ENCODE data around the gene MAD1L1. TPM values are rescaled to one million over a fixed set of nuclear protein-coding genes. Genes with fewer than 3 reads are reported as not detected.

Gene MAD1L1
- total and polyA plus RNA-seq, 2 of the 13 experiments (the other 11 are each of a cell fraction or from before 2014, with no cell fraction given) = 17.4 to 64.7 TPM

DNA sequence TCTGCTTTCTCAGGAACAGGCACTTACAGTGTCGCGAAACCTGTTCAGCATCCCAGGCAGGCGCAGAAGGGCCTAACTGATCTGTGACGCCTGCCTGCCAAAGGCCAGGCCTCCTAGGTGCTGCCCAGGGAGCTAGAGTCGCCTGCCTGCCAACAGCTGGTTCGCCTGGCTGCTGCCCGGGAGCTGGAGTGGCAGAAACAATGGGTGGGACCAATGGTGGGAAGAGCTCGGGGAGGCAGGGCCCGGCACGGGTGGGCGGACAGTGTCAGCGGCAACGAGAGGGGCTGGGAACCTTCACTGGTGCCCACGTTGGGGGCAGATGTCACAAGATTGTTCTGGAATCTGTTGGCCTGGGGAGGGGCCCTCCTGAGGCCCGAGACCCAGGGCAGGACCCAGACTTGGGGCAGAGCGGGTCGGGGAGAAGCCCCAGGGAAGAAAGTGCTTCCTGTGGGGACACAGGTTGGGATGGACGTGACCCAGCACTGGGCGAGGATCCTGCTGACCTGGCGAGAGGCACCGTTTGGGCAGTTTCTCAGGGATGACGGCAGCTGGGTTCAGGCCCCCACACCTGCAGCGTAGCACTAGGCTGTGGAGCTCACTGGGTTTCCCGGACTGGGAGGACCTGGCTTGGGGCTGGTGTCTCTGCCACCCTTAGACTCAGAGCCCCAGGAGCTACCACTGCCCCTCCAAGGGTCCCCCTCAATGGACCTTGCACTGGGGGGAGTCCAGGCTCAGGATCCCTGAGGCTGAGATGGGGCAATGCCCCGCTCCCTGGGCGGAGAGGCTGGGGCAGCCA, 380.8 kb downstream of the MAD1L1 start:
- Histone ChIP-seq H4K20me1 (ENCODE audit: insufficient read depth, low read length) (no peaks in the 10 kb centered on the region), H3K27ac (ENCODE audit: extremely low read length, insufficient read depth, low read length) (no peak overlapping the region), H2AFZ (ENCODE audit: low read length) (no peak overlapping the region), H3K4me1 (ENCODE audit: insufficient read depth, low read length) (no peaks in the 10 kb centered on the region), H3K79me2 (ENCODE audit: insufficient read depth, low read length) (no peaks in the 10 kb centered on the region), H3K9me3 (ENCODE audit: low read length) (no peaks in the 10 kb centered on the region), H3K36me3 (replicated peaks in 1 of 2; ENCODE audit: control insufficient read depth in 1 of 2, insufficient read depth in 2 of 2, low read length in 2 of 2) (no peaks in the 10 kb centered on the region), H3K4me3 (replicated peaks in 1 of 3; ENCODE audit: insufficient read depth in 1 of 3, low read depth in 2 of 3, low read length in 3 of 3) (no peak overlapping the region), H3K9ac (ENCODE audit: insufficient read depth, low read depth, low read length) (no peak overlapping the region), H3K27me3 (ENCODE audit: control insufficient read depth in 1 of 2, insufficient read depth in 2 of 2, low read length in 2 of 2) (no peaks in the 10 kb centered on the region), H3K4me2 (ENCODE audit: low read depth, low read length) (no peak overlapping the region)
- ATAC-seq (no peak), FAIRE-seq (no peak), DNase-seq (ENCODE audit: low spot score) (no peak)
- CTCF ChIA-PET (ENCODE audit: low intra/inter-chr PET ratio, low total read pairs) = no interaction called here
- in situ Hi-C loops (cut with HindIII; ENCODE audit: extremely low pct_ligation_motif_present, low pct_unique_long_range_greater_than_20kb) (no loop called here), intact Hi-C loops (cut with micrococcal nuclease; ENCODE audit: unreplicated experiment) (no loop called here)
- 97% methylated on average over 16 of the region's 26 CpGs for WGBS (ENCODE audit: low lambda C conversion rate)
- POLR2A ChIA-PET = no interaction called here
- BruUV-seq (replicated peaks) = no TSS peak
- TF ChIP-seq, protein P1, sequence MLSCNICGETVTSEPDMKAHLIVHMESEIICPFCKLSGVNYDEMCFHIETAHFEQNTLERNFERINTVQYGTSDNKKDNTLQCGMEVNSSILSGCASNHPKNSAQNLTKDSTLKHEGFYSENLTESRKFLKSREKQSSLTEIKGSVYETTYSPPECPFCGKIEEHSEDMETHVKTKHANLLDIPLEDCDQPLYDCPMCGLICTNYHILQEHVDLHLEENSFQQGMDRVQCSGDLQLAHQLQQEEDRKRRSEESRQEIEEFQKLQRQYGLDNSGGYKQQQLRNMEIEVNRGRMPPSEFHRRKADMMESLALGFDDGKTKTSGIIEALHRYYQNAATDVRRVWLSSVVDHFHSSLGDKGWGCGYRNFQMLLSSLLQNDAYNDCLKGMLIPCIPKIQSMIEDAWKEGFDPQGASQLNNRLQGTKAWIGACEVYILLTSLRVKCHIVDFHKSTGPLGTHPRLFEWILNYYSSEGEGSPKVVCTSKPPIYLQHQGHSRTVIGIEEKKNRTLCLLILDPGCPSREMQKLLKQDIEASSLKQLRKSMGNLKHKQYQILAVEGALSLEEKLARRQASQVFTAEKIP (CRISPR knock-in tag; IDR thresholded peaks at IDR 0.05; ENCODE audit: borderline replicate concordance) = no peak
- no peak for TF ChIP-seq HNRNPL (IDR thresholded peaks at IDR 0.05; ENCODE audit: low read depth, low read length)
- TF ChIP-seq ZNF274 (CRISPR knock-in tag; IDR thresholded peaks at IDR 0.05) = no peak
- TF ChIP-seq, protein P2, sequence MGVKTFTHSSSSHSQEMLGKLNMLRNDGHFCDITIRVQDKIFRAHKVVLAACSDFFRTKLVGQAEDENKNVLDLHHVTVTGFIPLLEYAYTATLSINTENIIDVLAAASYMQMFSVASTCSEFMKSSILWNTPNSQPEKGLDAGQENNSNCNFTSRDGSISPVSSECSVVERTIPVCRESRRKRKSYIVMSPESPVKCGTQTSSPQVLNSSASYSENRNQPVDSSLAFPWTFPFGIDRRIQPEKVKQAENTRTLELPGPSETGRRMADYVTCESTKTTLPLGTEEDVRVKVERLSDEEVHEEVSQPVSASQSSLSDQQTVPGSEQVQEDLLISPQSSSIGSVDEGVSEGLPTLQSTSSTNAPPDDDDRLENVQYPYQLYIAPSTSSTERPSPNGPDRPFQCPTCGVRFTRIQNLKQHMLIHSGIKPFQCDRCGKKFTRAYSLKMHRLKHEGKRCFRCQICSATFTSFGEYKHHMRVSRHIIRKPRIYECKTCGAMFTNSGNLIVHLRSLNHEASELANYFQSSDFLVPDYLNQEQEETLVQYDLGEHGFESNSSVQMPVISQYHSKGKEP (CRISPR knock-in tag; IDR thresholded peaks at IDR 0.05) = no peak
- no peak for TF ChIP-seq RBFOX2 (IDR thresholded peaks at IDR 0.05; ENCODE audit: low read depth, low read length)
- TF ChIP-seq HOXA5 (CRISPR knock-in tag; IDR thresholded peaks at IDR 0.05) = no peak
- no peak for TF ChIP-seq ZMYM2 (CRISPR knock-in tag; IDR thresholded peaks at IDR 0.05)
- TF ChIP-seq, protein P3, sequence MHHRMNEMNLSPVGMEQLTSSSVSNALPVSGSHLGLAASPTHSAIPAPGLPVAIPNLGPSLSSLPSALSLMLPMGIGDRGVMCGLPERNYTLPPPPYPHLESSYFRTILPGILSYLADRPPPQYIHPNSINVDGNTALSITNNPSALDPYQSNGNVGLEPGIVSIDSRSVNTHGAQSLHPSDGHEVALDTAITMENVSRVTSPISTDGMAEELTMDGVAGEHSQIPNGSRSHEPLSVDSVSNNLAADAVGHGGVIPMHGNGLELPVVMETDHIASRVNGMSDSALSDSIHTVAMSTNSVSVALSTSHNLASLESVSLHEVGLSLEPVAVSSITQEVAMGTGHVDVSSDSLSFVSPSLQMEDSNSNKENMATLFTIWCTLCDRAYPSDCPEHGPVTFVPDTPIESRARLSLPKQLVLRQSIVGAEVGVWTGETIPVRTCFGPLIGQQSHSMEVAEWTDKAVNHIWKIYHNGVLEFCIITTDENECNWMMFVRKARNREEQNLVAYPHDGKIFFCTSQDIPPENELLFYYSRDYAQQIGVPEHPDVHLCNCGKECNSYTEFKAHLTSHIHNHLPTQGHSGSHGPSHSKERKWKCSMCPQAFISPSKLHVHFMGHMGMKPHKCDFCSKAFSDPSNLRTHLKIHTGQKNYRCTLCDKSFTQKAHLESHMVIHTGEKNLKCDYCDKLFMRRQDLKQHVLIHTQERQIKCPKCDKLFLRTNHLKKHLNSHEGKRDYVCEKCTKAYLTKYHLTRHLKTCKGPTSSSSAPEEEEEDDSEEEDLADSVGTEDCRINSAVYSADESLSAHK (CRISPR knock-in tag; IDR thresholded peaks at IDR 0.05; ENCODE audit: borderline replicate concordance) = no peak
- no peak for TF ChIP-seq ATF1 (CRISPR knock-in tag; IDR thresholded peaks at IDR 0.05)
- TF ChIP-seq, protein P4, sequence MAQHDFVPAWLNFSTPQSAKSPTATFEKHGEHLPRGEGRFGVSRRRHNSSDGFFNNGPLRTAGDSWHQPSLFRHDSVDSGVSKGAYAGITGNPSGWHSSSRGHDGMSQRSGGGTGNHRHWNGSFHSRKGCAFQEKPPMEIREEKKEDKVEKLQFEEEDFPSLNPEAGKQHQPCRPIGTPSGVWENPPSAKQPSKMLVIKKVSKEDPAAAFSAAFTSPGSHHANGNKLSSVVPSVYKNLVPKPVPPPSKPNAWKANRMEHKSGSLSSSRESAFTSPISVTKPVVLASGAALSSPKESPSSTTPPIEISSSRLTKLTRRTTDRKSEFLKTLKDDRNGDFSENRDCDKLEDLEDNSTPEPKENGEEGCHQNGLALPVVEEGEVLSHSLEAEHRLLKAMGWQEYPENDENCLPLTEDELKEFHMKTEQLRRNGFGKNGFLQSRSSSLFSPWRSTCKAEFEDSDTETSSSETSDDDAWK (CRISPR knock-in tag; IDR thresholded peaks at IDR 0.05) = no peak
- no peak for TF ChIP-seq ATF7 (IDR thresholded peaks at IDR 0.05)
- TF ChIP-seq ATF7 (CRISPR knock-in tag; IDR thresholded peaks at IDR 0.05) = no peak
- TF ChIP-seq CAMTA2 (CRISPR knock-in tag; IDR thresholded peaks at IDR 0.05; ENCODE audit: borderline replicate concordance) = no peak
- TF ChIP-seq, protein P5, sequence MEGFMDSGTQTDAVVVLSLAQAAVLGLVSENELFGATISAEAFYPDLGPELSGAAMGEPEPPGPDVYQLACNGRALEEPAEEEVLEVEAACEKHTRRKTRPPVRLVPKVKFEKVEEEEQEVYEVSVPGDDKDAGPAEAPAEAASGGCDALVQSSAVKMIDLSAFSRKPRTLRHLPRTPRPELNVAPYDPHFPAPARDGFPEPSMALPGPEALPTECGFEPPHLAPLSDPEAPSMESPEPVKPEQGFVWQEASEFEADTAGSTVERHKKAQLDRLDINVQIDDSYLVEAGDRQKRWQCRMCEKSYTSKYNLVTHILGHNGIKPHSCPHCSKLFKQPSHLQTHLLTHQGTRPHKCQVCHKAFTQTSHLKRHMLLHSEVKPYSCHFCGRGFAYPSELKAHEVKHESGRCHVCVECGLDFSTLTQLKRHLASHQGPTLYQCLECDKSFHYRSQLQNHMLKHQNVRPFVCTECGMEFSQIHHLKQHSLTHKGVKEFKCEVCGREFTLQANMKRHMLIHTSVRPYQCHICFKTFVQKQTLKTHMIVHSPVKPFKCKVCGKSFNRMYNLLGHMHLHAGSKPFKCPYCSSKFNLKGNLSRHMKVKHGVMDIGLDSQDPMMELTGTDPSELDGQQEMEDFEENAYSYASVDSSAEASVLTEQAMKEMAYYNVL (CRISPR knock-in tag; IDR thresholded peaks at IDR 0.05; ENCODE audit: borderline replicate concordance) = no peak
- TF ChIP-seq ZNF253 (CRISPR knock-in tag; IDR thresholded peaks at IDR 0.05; ENCODE audit: borderline replicate concordance) = no peak

All from HepG2 (cell line).